GM06990 (cell line): ENCODE measurements around the gene DNAJC18.
A peak's percentile ranks its signal among the peaks of the same experiment; 100 is the strongest.

Experiments
- DNase-seq: peaks from one replicate; pipeline ENCODE4 v3.0.0-alpha.2; 2011; ENCODE audit not compliant: insufficient read length; ENCODE audit errors: extremely low read depth
- H3K27me3 ChIP-seq: replicated peaks from 2 replicates; pipeline ENCODE4 v1.6.0; 2011; ENCODE audit warnings: low read length; ENCODE audit not compliant: control insufficient read depth, insufficient read depth
- H3K36me3 ChIP-seq: 2 replicates; pipeline ENCODE4 v1.5.1; 2011; ENCODE audit warnings: low read length; ENCODE audit not compliant: control insufficient read depth, insufficient read depth
- H3K4me3 ChIP-seq: replicated peaks from 2 replicates; pipeline ENCODE4 v1.5.1; 2011; ENCODE audit warnings: low read depth, mild to moderate bottlenecking, control low read depth, low read length
- CTCF ChIP-seq: IDR thresholded peaks from 2 replicates; pipeline ENCODE4 v1.5.1; 2011; ENCODE audit warnings: low read length, control low read depth, mild to moderate bottlenecking, inconsistent platforms; ENCODE audit not compliant: insufficient read depth, poor library complexity, severe bottlenecking

DNAJC18 gene

GRCh38 chr5:139438707-139439012 lies 665 bp downstream of the DNAJC18 start:
- DNase-seq = no peak
- Histone ChIP-seq H3K4me3 (peak overlapping the region; percentile 80), H3K27me3 (no peaks in the 10 kb centered on the region), H3K36me3 (no peaks in the 10 kb centered on the region)
- no peak for TF ChIP-seq CTCF

- no peak for DNase-seq
- no peaks in the 10 kb centered on the region for H3K27me3 ChIP-seq
- H3K4me3 ChIP-seq = no peak overlapping the region
- no peak for TF ChIP-seq CTCF
- no peaks in the 10 kb centered on the region; the same call in 1 of the 2 replicates for H3K36me3 ChIP-seq
These were observed 3.6 kb downstream of the DNAJC18 start for GRCh38 chr5:139435676-139436075.

- no peak for TF ChIP-seq CTCF
- peaks cover 3% of the 10 kb centered on the region for H3K36me3 ChIP-seq
- H3K4me3 ChIP-seq = no peak overlapping the region
- no peaks in the 10 kb centered on the region for H3K27me3 ChIP-seq
- no peak for DNase-seq
These were observed 7.6 kb downstream of the DNAJC18 start for GRCh38 chr5:139431706-139432105.

- peaks cover 3% of the 10 kb centered on the region for H3K36me3 ChIP-seq
- H3K4me3 ChIP-seq = no peak overlapping the region
- no peak for TF ChIP-seq CTCF
- no peak for DNase-seq
- no peaks in the 10 kb centered on the region for H3K27me3 ChIP-seq
These were observed 9.3 kb downstream of the DNAJC18 start for GRCh38 chr5:139430015-139430414.

- DNase-seq = no peak
- no peak for TF ChIP-seq CTCF
- no peak overlapping the region for H3K4me3 ChIP-seq
- peaks cover 4% of the 10 kb centered on the region for H3K36me3 ChIP-seq
- H3K27me3 ChIP-seq = no peaks in the 10 kb centered on the region
These were observed 13.0 kb downstream of the DNAJC18 start for GRCh38 chr5:139426203-139426885.

GRCh38 chr5:139425497-139425896 lies 13.8 kb downstream of the DNAJC18 start:
- H3K4me3 ChIP-seq = no peak overlapping the region
- TF ChIP-seq CTCF = no peak
- no peaks in the 10 kb centered on the region for H3K27me3 ChIP-seq
- H3K36me3 ChIP-seq = peaks cover 4% of the 10 kb centered on the region
- DNase-seq = no peak
